Cerebellar cortex (tissue), 1 donor: ENCODE results near the gene ALDH4A1.

Experiments
- DNase-seq: peaks from one replicate; pipeline ENCODE4 v3.0.0-alpha.2; 2015; ENCODE audit warnings: low spot score

The ALDH4A1 gene

DNA sequence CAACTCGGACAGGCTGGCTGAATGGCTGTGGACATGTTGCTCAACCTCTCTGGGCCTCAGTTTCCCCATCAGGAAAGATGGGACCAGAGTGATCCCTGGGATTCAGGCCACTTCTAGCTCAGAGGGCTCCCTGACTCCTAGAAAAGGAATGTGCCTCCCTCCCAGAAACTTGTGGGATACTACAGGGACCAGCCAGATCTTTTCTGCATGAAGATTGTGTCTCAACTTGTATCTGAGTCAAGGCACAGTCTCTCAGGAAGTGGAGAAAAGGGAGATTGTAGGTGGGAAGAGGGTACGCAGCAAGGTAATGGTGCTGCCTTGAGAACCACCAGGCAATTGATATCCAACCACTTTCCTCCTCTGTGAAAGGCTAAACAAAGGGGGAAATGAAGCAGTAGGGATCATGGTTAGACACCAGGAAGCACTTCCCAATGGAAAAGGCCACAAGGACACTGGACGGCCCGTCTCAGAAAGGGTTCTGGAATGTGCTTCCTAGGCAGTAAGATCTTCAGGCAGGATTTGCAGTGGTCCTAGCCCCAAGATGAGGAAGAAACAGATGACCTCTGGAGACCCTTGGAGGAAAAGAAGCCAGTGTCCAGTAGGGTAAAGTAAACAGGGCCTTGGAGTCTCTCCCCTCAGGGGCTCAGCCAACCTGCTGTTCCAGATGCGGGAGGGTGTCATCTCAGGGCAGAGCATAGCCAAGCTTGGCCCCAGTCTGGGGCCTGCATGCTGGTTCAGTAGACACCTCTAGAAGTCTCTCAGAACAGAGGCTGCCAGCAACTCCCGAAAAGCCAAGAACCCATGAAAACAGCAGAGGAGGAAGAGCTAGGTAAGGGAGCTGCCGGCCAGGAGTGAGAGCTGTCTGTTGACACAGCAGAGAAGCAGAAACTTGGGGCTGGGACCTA lies 37.3 kb upstream of the ALDH4A1 start:
- no peak for DNase-seq

GRCh38 chr1:18938707-18939070 lies 36.3 kb upstream of the ALDH4A1 start:
- peak; percentile 74 for DNase-seq

GRCh38 chr1:18938008-18938706 lies 35.8 kb upstream of the ALDH4A1 start:
- peak; percentile 71 for DNase-seq

DNA sequence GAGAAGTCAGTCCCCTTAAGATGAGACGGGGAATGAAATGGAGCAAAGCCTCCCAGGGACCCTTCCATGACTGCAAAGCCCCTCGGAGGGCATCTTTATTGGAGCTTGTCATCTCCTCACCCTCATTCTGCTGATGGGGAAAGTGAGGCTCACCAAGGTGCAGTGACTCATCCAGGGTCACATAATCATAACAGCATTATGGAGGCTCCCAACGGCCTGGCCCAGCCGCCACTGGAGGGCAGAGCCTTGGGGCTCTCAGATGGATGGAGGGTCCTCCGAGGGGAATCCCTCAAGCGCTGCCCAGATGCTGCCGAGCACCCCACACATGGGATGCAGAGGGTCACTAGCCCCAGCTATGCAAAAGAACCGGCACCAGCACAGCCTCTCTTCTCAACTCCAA lies 35.2 kb upstream of the ALDH4A1 start:
- DNase-seq: no peak

GRCh38 chr1:18936814-18937481 lies 34.6 kb upstream of the ALDH4A1 start:
- no peak for DNase-seq

- DNase-seq: no peak
These were observed 34.1 kb upstream of the ALDH4A1 start for GRCh38 chr1:18936471-18936813.

GRCh38 chr1:18934205-18935000 lies 32.0 kb upstream of the ALDH4A1 start:
- no peak for DNase-seq

- no peak for DNase-seq
These were observed 30.5 kb upstream of the ALDH4A1 start for GRCh38 chr1:18932879-18933278.

GRCh38 chr1:18932387-18932786 lies 30.0 kb upstream of the ALDH4A1 start:
- DNase-seq: no peak

GRCh38 chr1:18931730-18932129 lies 29.4 kb upstream of the ALDH4A1 start:
- DNase-seq: no peak

DNA sequence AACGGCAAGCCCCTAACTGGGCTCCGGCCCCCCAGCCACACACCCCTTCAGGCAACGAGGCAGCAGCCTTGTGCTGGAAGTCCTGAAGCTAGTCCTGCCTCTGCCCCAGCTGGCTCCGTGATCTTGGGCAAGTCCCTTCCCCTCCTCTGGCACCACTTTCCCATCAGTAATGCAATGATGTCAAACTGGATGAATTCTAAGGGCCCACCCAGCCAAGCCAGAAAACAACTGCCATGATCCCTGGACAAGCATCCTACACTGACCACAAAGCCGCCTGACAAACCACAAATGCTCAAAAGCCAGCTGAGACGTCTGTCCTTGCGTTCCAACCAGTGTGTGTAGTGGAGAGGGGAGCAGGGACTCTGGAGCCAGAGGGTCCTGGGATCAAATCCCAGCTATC lies 27.3 kb upstream of the ALDH4A1 start:
- DNase-seq: no peak

DNA sequence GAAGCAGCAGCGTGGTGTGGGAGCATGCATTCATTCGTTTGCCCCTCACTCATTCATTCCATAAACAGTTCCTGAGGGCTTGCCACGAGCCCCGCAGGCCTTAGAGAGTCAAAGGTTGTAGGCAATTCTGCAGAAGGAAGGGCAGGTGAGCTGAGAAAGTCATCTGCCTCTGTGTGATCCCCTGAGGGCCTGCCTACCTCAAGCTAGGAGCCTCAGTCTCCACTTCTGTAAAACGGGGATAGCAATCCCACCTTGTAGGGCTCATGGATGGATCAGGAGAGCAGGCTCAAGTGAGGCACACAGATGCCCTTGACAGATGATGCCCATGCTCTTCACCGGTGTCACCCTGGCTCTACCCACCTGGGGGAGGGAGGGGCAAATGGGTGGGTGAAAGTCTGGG lies 26.6 kb upstream of the ALDH4A1 start:
- DNase-seq: no peak

DNA sequence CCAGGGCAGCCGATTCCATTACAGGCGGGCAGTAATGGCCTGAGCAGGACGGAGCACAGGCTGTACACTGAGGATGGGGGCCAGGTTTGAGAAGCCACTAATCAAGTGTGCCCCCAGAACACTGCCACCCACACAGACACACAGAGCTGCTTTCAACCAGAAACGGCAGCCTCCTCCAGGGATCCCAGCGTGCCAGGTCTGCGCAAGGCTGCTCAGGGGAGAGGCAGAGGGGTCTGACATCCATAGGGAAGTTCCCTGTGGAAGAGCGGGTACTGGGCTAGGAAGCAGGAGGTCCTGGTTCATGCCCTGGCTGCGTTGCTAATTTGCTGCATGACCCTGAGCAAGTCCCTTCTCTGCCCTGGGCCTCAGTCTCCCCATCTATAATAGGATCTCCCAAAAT lies 26.1 kb upstream of the ALDH4A1 start:
- DNase-seq: no peak

DNA sequence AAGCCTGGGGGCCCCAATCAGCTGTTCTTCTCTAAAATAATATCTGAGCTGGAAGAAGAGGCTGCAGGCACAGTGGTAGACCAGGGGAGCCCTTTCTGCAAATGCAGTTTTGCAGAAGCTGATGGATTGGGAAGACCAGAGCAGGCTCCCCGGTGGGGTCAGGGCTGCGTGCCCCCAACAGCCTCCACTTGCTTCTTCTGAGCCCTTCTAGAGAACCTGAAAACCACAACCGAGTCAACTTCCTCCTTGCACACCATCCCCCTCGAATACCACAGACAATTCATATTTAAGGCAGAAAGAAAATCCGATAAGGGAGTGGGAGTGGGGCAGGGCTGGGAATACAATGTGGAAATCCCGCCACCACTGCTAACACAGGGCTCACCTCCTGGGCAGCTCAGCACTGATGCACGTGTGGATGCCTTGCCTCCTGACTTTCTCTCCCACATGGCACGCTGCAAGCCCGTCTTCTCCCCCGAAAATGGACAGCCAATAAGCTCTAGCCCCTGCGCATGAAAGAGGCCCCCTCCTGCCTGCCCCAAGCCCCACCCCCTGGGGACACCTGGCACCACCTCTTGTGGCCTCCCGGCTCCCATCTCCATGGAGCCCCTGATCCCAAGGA lies 25.4 kb upstream of the ALDH4A1 start:
- no peak for DNase-seq

DNA sequence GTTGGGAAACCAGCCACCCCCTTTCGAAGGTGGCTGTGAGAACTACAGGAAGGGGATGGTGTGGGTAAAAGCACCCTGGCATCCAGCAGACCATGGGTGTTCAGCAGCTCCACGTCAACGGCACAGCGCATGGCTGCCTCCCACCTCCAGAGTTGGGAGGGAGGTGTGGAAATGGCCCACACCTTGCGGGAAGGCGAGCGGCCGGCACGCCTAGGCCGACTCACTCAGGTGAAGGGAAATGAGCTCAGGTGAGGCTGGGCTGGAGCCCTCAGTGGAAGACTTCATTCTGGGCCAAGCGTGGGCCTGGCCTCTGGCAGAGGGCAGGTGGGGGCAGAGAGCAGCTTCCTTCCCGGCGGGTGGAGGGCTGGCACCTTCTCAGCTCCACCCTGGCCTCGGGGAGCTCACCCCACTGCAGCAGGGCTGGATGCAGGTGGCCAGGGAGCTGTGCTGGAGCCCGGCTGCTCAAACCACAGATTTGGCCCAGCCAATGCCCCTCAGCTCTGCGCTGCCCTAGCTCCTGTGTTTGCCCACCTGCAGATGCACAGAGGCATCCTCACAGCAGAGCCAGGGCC lies 24.8 kb upstream of the ALDH4A1 start:
- no peak for DNase-seq

GRCh38 chr1:18926315-18927081 lies 24.1 kb upstream of the ALDH4A1 start:
- DNase-seq: no peak

DNA sequence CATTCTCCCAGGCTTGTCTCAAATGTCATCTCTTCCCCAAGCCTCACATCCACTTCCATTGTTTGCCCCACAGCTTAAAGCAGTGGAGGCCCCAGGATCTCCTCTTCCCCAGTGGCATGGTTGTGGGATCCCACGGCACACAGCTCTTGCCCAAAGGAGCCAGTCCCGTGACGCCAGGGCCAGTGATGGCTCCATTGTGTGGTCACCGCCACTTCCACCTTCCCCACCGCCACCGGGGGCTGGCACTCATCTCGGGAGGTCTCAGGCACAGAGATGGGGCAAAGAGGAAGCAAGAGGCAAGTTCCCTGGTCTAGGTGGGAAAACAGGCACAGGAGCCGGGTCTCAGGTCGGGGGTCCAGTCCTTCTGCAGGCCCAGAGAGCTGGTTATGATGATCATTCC lies 22.9 kb upstream of the ALDH4A1 start:
- no peak for DNase-seq

GRCh38 chr1:18924221-18924691 lies 21.9 kb upstream of the ALDH4A1 start:
- DNase-seq: no peak

GRCh38 chr1:18923756-18924211 lies 21.4 kb upstream of the ALDH4A1 start:
- DNase-seq: no peak
